ENCODE results near the gene DNM2.
A peak's percentile ranks its signal among the peaks of the same experiment; 100 is the strongest.

The DNM2 gene

GRCh38 chr19:10691178-10691881 is 26.5 kb upstream of the DNM2 start:
- DNase-seq: no peak

- no peak for DNase-seq
Observed at GRCh38 chr19:10691883-10692282, 26.0 kb upstream of the DNM2 start.

GRCh38 chr19:10692673-10693264 is 25.1 kb upstream of the DNM2 start:
- no peak for DNase-seq

GRCh38 chr19:10694706-10695307 is 23.1 kb upstream of the DNM2 start:
- no peak for DNase-seq

- peak; percentile 99 for DNase-seq
Observed at GRCh38 chr19:10695401-10696398, 22.2 kb upstream of the DNM2 start.

- DNase-seq: peak; percentile 89
Observed at GRCh38 chr19:10699650-10700335, 18.1 kb upstream of the DNM2 start.

- peak; percentile 74 for DNase-seq
Observed at GRCh38 chr19:10701955-10702525, 15.8 kb upstream of the DNM2 start.

- no peak for DNase-seq
Observed at GRCh38 chr19:10706990-10707389, 10.9 kb upstream of the DNM2 start.

GRCh38 chr19:10707440-10707839 is 10.4 kb upstream of the DNM2 start:
- no peak for DNase-seq

- no peak for DNase-seq
Observed at GRCh38 chr19:10708291-10708690, 9.6 kb upstream of the DNM2 start.

- no peak for DNase-seq
Observed at GRCh38 chr19:10712045-10712444, 5.8 kb upstream of the DNM2 start.

GRCh38 chr19:10712754-10713153 is 5.1 kb upstream of the DNM2 start:
- DNase-seq: no peak

- DNase-seq: no peak
Observed at GRCh38 chr19:10713317-10713716, 4.6 kb upstream of the DNM2 start.

GRCh38 chr19:10717054-10717355 is 874 bp upstream of the DNM2 start:
- no peak for DNase-seq

GRCh38 chr19:10718205-10719196 is 622 bp downstream of the DNM2 start:
- DNase-seq: peak; percentile 66

GRCh38 chr19:10719466-10719961 is 1.6 kb downstream of the DNM2 start:
- peak; percentile 89 for DNase-seq

GRCh38 chr19:10720607-10721125 is 2.8 kb downstream of the DNM2 start:
- DNase-seq: no peak

- DNase-seq: no peak
Observed at GRCh38 chr19:10723591-10723990, 5.7 kb downstream of the DNM2 start.

- no peak for DNase-seq
Observed at GRCh38 chr19:10724573-10725071, 6.7 kb downstream of the DNM2 start.

GRCh38 chr19:10725415-10725814 is 7.5 kb downstream of the DNM2 start:
- no peak for DNase-seq
